Testis (tissue), 3 donors: ENCODE measurements around the gene SLIT3. TPM values are rescaled to one million over a fixed set of nuclear protein-coding genes. Genes with fewer than 3 reads are reported as not detected.

Source experiments
- DNase-seq: peaks from one replicate; pipeline ENCODE4 v3.0.0-alpha.2; 2019
- H3K27ac ChIP-seq, 2 donors: fragments of 200-600 bp; sonication (generic); one replicate each; pipeline ENCODE4 v1.5.1; 2019
- H3K27me3 ChIP-seq: fragments of 200-600 bp; sonication (generic); one replicate; pipeline ENCODE4 v1.5.1; 2019
- H3K36me3 ChIP-seq: fragments of 200-600 bp; sonication (generic); one replicate; pipeline ENCODE4 v1.5.1; 2017; ENCODE audit warnings: low read depth; ENCODE audit errors: missing control alignments
- H3K4me1 ChIP-seq: fragments of 200-600 bp; sonication (generic); one replicate; pipeline ENCODE4 v1.5.1; 2019
- H3K4me3 ChIP-seq, 2 donors: fragments of 200-600 bp; sonication (generic); one replicate each; pipeline ENCODE4 v1.5.1; 2017 to 2019
- H3K9me3 ChIP-seq: fragments of 200-600 bp; sonication (generic); one replicate; pipeline ENCODE4 v1.5.1; 2017
- POLR2A ChIP-seq: fragments of 450-650 bp; IDR thresholded peaks from one replicate; pipeline ENCODE4 v1.6.1; 2017; ENCODE audit warnings: antibody characterized with exemption, mild to moderate bottlenecking, moderate library complexity
- WGBS, 2 donors: methylation state at CpG; one replicate each; pipeline ENCODE4 v1.1.5; 2018; 5-methylcytosine and 5-hydroxymethylcytosine counted together
- intact Hi-C: fragments of 100-400 bp; cut with DNase I; formaldehyde crosslinking; loops from one replicate; pipeline ENCODE4 v1.15.1; 2023; ENCODE audit warnings: low total_unique reads
- polyA plus RNA-seq: library from polyadenylated mRNA; stranded (reverse); fragments of 350-450 nt; fragmentation: Illumina TruSeq; extraction: RNeasy Lipid Tissue Mini Kit (QIAGEN cat#74804); gene quantifications from one replicate; pipeline ENCODE4 v1.2.3, GENCODE V29; 2014; ENCODE audit warnings: low read depth, low replicate concordance; ENCODE audit not compliant: insufficient read depth
- total RNA-seq, 2 donors: library from RNA; depleted of rRNA; stranded (reverse); fragments of >200 nt; gene quantifications; one replicate each; pipeline ENCODE4 v1.2.3, GENCODE V29; 2016
- TF ChIP-seq, protein P1 (sequence below), 3 experiments: fragments of 450-650 bp in 2 of 3; fragments of 200-600 bp in 1 of 3; sonication (generic) in 1 of 3; IDR thresholded peaks; one replicate each; pipeline ENCODE4 v1.5.1; 2016 to 2019; ENCODE audit warnings: antibody characterized with exemption in 3 of 3, mild to moderate bottlenecking in 2 of 3, moderate library complexity in 1 of 3

SLIT3 gene
- total and polyA plus RNA-seq, 3 donors from 2014 or later: 4.8 to 23.2 (median 7.8) TPM

GRCh38 chr5:169286572-169287300 is 14.2 kb downstream of the SLIT3 start:
- 55 to 72% methylated on average over 11 of the region's 11 CpGs for WGBS, 2 donors
- no peak overlapping the region for H3K27ac ChIP-seq
- intact Hi-C loops: no loop called here

GRCh38 chr5:169283887-169284286 is 17.1 kb downstream of the SLIT3 start:
- Histone ChIP-seq H3K4me1 (no peaks in the 10 kb centered on the region), H3K9me3 (no peaks in the 10 kb centered on the region), H3K27me3 (no peaks in the 10 kb centered on the region), H3K4me3 (no peak overlapping the region), H3K27ac (no peak overlapping the region), H3K36me3 (no peaks in the 10 kb centered on the region)
- intact Hi-C loops: no loop called here
- WGBS, 2 donors: 82 to 84% methylated on average over 6 of the region's 6 CpGs
- TF ChIP-seq, protein P1, sequence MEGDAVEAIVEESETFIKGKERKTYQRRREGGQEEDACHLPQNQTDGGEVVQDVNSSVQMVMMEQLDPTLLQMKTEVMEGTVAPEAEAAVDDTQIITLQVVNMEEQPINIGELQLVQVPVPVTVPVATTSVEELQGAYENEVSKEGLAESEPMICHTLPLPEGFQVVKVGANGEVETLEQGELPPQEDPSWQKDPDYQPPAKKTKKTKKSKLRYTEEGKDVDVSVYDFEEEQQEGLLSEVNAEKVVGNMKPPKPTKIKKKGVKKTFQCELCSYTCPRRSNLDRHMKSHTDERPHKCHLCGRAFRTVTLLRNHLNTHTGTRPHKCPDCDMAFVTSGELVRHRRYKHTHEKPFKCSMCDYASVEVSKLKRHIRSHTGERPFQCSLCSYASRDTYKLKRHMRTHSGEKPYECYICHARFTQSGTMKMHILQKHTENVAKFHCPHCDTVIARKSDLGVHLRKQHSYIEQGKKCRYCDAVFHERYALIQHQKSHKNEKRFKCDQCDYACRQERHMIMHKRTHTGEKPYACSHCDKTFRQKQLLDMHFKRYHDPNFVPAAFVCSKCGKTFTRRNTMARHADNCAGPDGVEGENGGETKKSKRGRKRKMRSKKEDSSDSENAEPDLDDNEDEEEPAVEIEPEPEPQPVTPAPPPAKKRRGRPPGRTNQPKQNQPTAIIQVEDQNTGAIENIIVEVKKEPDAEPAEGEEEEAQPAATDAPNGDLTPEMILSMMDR (IDR thresholded peaks at IDR 0.05): no peak
- no peak for TF ChIP-seq POLR2A
- DNase-seq: no peak

More at GRCh38 chr5:169286572-169287300, 14.2 kb downstream of the SLIT3 start:
- no peak overlapping the region for H3K4me3 ChIP-seq
- no peaks in the 10 kb centered on the region for H3K9me3 ChIP-seq
- no peaks in the 10 kb centered on the region for H3K36me3 ChIP-seq
- H3K27me3 ChIP-seq: no peaks in the 10 kb centered on the region
- DNase-seq: no peak
- TF ChIP-seq, protein P1 (IDR thresholded peaks at IDR 0.05): no peak
- no peak for TF ChIP-seq POLR2A
- H3K4me1 ChIP-seq: no peaks in the 10 kb centered on the region

GRCh38 chr5:169281625-169282024 is 19.3 kb downstream of the SLIT3 start:
- no peak for DNase-seq
- no peak overlapping the region for H3K4me3 ChIP-seq
- no peaks in the 10 kb centered on the region for H3K4me1 ChIP-seq
- 93 to 100% methylated on average over 1 of the region's 1 CpG for WGBS, 2 donors
- no peak overlapping the region for H3K27ac ChIP-seq
- no peaks in the 10 kb centered on the region for H3K36me3 ChIP-seq
- intact Hi-C loops: no loop called here
- TF ChIP-seq, protein P1 (IDR thresholded peaks at IDR 0.05): no peak
- TF ChIP-seq POLR2A: no peak
- no peaks in the 10 kb centered on the region for H3K9me3 ChIP-seq
- H3K27me3 ChIP-seq: no peaks in the 10 kb centered on the region

GRCh38 chr5:169280696-169281095 is 20.2 kb downstream of the SLIT3 start:
- TF ChIP-seq POLR2A: no peak
- TF ChIP-seq, protein P1 (IDR thresholded peaks at IDR 0.05): no peak
- DNase-seq: no peak
- H3K36me3 ChIP-seq: no peaks in the 10 kb centered on the region
- no peaks in the 10 kb centered on the region for H3K9me3 ChIP-seq
- intact Hi-C loops: no loop called here
- H3K27ac ChIP-seq: no peak overlapping the region
- no peaks in the 10 kb centered on the region for H3K4me1 ChIP-seq
- no peak overlapping the region for H3K4me3 ChIP-seq
- H3K27me3 ChIP-seq: no peaks in the 10 kb centered on the region
- WGBS, 2 donors: 79 to 81% methylated on average over 3 of the region's 3 CpGs

- H3K4me1 ChIP-seq: no peaks in the 10 kb centered on the region
- H3K9me3 ChIP-seq: no peaks in the 10 kb centered on the region
- intact Hi-C loops: no loop called here
- H3K27me3 ChIP-seq: no peaks in the 10 kb centered on the region
- peak; percentile 57 for DNase-seq
- TF ChIP-seq POLR2A: no peak
- TF ChIP-seq, protein P1 (IDR thresholded peaks at IDR 0.05): no peak
- no peaks in the 10 kb centered on the region for H3K36me3 ChIP-seq
- no peak overlapping the region for H3K4me3 ChIP-seq
- 33 to 54% methylated on average over 4 of the region's 4 CpGs for WGBS, 2 donors
- H3K27ac ChIP-seq: no peak overlapping the region
Observed at GRCh38 chr5:169280286-169280685, 20.7 kb downstream of the SLIT3 start.
